Neuronal stem cell (in vitro differentiated cells): ENCODE results near the gene CLCN3.

Experiments
- DNase-seq: peaks from one replicate; pipeline ENCODE4 v3.0.0-alpha.2; 2013; ENCODE audit warnings: low spot score
- H2AFZ ChIP-seq: one replicate; pipeline ENCODE4 v1.6.1; 2013; ENCODE audit warnings: mild to moderate bottlenecking, low read length, inconsistent platforms
- H2AK5ac ChIP-seq: 2 replicates; pipeline ENCODE4 v1.6.1; 2013; ENCODE audit warnings: low read depth, mild to moderate bottlenecking, inconsistent platforms, low read length, moderate library complexity, mixed read lengths
- H2BK120ac ChIP-seq: 2 replicates; pipeline ENCODE4 v1.6.1; 2013; ENCODE audit warnings: low read depth, mild to moderate bottlenecking, inconsistent platforms, low read length, moderate library complexity, mixed read lengths
- H2BK12ac ChIP-seq: one replicate; pipeline ENCODE4 v1.6.1; 2013; ENCODE audit warnings: low read length, inconsistent platforms
- H2BK15ac ChIP-seq: 2 replicates; pipeline ENCODE4 v1.6.1; 2013; ENCODE audit warnings: mild to moderate bottlenecking, low read length, inconsistent platforms, mixed read lengths
- H2BK5ac ChIP-seq: one replicate; pipeline ENCODE4 v1.6.1; 2013; ENCODE audit warnings: inconsistent platforms, mild to moderate bottlenecking, low read length, moderate library complexity
- H3K14ac ChIP-seq: one replicate; pipeline ENCODE4 v1.6.1; 2013; ENCODE audit warnings: low read length, inconsistent platforms
- H3K18ac ChIP-seq: 2 replicates; pipeline ENCODE4 v1.6.1; 2013; ENCODE audit warnings: low read length, inconsistent platforms
- H3K23ac ChIP-seq: 2 replicates; pipeline ENCODE4 v1.6.1; 2013; ENCODE audit warnings: low read depth, mild to moderate bottlenecking, mixed read lengths, low read length, inconsistent platforms; ENCODE audit not compliant: poor library complexity
- H3K27ac ChIP-seq: replicated peaks from 3 replicates; pipeline ENCODE4 v1.5.1; 2013; ENCODE audit warnings: low read length, inconsistent platforms
- H3K27me3 ChIP-seq, 3 experiments: 2 replicates each; pipeline ENCODE4 v1.6.1; 2013; ENCODE audit warnings: low read length in 3 of 3, mild to moderate bottlenecking in 2 of 3, inconsistent platforms in 1 of 3, low read depth in 1 of 3, mixed read lengths in 1 of 3, moderate library complexity in 1 of 3; ENCODE audit not compliant: control insufficient read depth in 3 of 3, insufficient read depth in 3 of 3
- H3K36me3 ChIP-seq, 2 donors: replicated peaks in 1 of 2; 2 replicates each; pipeline ENCODE4 v1.6.1; 2013; ENCODE audit warnings: low read length in 2 of 2; ENCODE audit not compliant: control insufficient read depth in 2 of 2, insufficient read depth in 2 of 2
- H3K4ac ChIP-seq: 2 replicates; pipeline ENCODE4 v1.6.1; 2013; ENCODE audit warnings: inconsistent platforms, mild to moderate bottlenecking, low read length, moderate library complexity
- H3K4me1 ChIP-seq, 2 donors: 1 replicate in 1 of 2; 2 replicates in 1 of 2; pipeline ENCODE4 v1.6.1; 2013; ENCODE audit warnings: low read length in 2 of 2, low read depth in 1 of 2; ENCODE audit not compliant: control insufficient read depth in 2 of 2, insufficient read depth in 1 of 2
- H3K4me2 ChIP-seq: one replicate; pipeline ENCODE4 v1.6.1; 2013; ENCODE audit warnings: mild to moderate bottlenecking, low read length, inconsistent platforms; ENCODE audit not compliant: insufficient read depth, poor library complexity, severe bottlenecking
- H3K4me3 ChIP-seq, 2 donors: 2 replicates each; pipeline ENCODE4 v1.5.1; 2013; ENCODE audit warnings: low read length in 2 of 2, mild to moderate bottlenecking in 2 of 2, inconsistent platforms in 1 of 2, moderate library complexity in 1 of 2
- H3K79me1 ChIP-seq: one replicate; pipeline ENCODE4 v1.6.1; 2013; ENCODE audit warnings: low read depth, mild to moderate bottlenecking, inconsistent platforms, low read length, moderate library complexity
- H3K9ac ChIP-seq: one replicate; pipeline ENCODE4 v1.6.1; 2013; ENCODE audit warnings: mild to moderate bottlenecking, low read depth, low read length, inconsistent platforms; ENCODE audit not compliant: poor library complexity
- H3K9me3 ChIP-seq, 2 donors: replicated peaks in 1 of 2; 2 replicates each; pipeline versions ENCODE3 to v1.6.1; 2013; ENCODE audit warnings: low read length in 2 of 2, mild to moderate bottlenecking in 2 of 2, inconsistent platforms in 1 of 2, low read depth in 1 of 2, mixed read lengths in 1 of 2, moderate library complexity in 1 of 2; ENCODE audit not compliant: control insufficient read depth in 2 of 2, insufficient read depth in 1 of 2
- H4K8ac ChIP-seq: one replicate; pipeline ENCODE4 v1.6.1; 2013; ENCODE audit warnings: low read depth, mild to moderate bottlenecking, inconsistent platforms, low read length, moderate library complexity
- H4K91ac ChIP-seq: one replicate; pipeline ENCODE4 v1.6.1; 2013; ENCODE audit warnings: low read length, low read depth, mild to moderate bottlenecking, inconsistent platforms; ENCODE audit not compliant: poor library complexity
- WGBS, 2 donors: extraction: QIAGEN DNeasy Blood & Tissue Kit; methylation state at CpG; one replicate each; pipeline ENCODE4 v1.1.7; 2013; ENCODE audit warnings: missing lambda C conversion rate in 2 of 2, mixed read lengths in 1 of 2; ENCODE audit not compliant: insufficient read length in 2 of 2, insufficient replicate concordance in 1 of 2; ENCODE audit errors: extremely low coverage in 2 of 2; 5-methylcytosine and 5-hydroxymethylcytosine counted together

Gene CLCN3

DNA sequence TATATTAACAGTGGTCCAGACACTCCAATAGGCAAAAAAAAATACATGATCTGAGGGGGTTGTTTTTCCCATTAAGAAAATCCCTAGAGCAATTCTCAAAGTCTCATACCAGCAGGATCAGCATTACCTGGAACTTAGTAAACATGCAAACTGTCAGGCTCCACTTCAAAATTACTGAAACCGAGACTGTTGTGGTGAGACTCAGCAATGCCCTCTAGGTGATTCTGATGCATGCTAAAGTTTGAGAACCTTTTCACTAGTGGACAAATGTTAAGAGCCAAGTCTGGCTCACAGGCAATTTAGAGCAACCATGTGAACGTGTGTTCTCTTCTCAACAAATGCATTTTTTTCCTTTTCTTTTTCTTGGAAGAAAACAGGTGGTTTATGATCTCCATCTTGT, 38.2 kb upstream of the CLCN3 start:
- Histone ChIP-seq H3K79me1 (no peaks in the 10 kb centered on the region), H2BK5ac (no peak overlapping the region), H2BK12ac (no peak overlapping the region), H3K14ac (no peak overlapping the region), H2AFZ (no peak overlapping the region), H3K27ac (no peak overlapping the region), H3K36me3 (peaks cover 2 to 37% of the 10 kb centered on the region in 2 donors), H3K9me3 (no peaks in the 10 kb centered on the region), H2BK15ac (no peak overlapping the region), H3K27me3 (no peaks in the 10 kb centered on the region), H4K8ac (no peak overlapping the region), H3K4me1 (peaks cover 0 to 2% of the 10 kb centered on the region in 2 donors), H2BK120ac (no peak overlapping the region), H4K91ac (no peak overlapping the region), H3K9ac (no peak overlapping the region), H3K23ac (no peak overlapping the region), H3K4ac (no peak overlapping the region), H3K18ac (no peak overlapping the region), H3K4me2 (no peak overlapping the region), H2AK5ac (no peak overlapping the region), H3K4me3 (no peak overlapping the region)
- no CpG with 5 or more reads among the region's 2 CpGs for WGBS, 2 donors
- DNase-seq: no peak

DNA sequence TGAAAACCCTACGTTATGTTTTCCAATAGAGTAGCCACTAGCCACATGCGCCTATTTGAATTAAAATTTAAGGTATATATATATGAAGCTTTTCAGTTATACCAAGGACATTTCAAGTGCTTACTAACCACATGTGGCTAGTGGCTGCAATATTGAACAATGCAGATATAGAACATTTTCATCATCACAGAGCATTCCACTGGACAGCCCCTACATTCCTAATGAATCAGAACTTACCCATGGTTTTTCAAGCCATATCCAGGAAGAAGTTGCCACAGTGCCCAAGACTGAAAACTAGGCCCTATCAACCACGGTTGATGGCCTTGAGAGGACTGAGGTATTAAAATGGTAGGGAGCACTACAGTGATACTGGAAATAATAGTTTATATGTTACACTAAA, 37.7 kb upstream of the CLCN3 start:
- no peak overlapping the region for H3K4me2 ChIP-seq
- no peak overlapping the region for H3K4ac ChIP-seq
- H3K36me3 ChIP-seq: peaks cover 2 to 37% of the 10 kb centered on the region in 2 donors
- DNase-seq: no peak
- no peak overlapping the region for H2BK15ac ChIP-seq
- H3K27ac ChIP-seq: no peak overlapping the region
- no peak overlapping the region for H3K9ac ChIP-seq
- H2AK5ac ChIP-seq: no peak overlapping the region
- H3K79me1 ChIP-seq: no peaks in the 10 kb centered on the region
- H3K27me3 ChIP-seq: no peaks in the 10 kb centered on the region
- peaks cover 0 to 2% of the 10 kb centered on the region in 2 donors for H3K4me1 ChIP-seq
- no peak overlapping the region for H3K18ac ChIP-seq
- H3K23ac ChIP-seq: no peak overlapping the region
- H4K91ac ChIP-seq: no peak overlapping the region
- no peak overlapping the region for H4K8ac ChIP-seq
- H2BK5ac ChIP-seq: no peak overlapping the region
- no peaks in the 10 kb centered on the region for H3K9me3 ChIP-seq
- H3K14ac ChIP-seq: no peak overlapping the region
- WGBS, 2 donors: no CpG with 5 or more reads among the region's 3 CpGs
- H2AFZ ChIP-seq: no peak overlapping the region
- H3K4me3 ChIP-seq: no peak overlapping the region
- H2BK12ac ChIP-seq: no peak overlapping the region
- H2BK120ac ChIP-seq: no peak overlapping the region

GRCh38 chr4:169583563-169583962, 36.8 kb upstream of the CLCN3 start:
- Histone ChIP-seq H3K18ac (no peak overlapping the region), H3K27ac (no peak overlapping the region), H3K36me3 (peaks cover 2 to 44% of the 10 kb centered on the region in 2 donors), H2BK5ac (no peak overlapping the region), H3K14ac (no peak overlapping the region), H3K4ac (no peak overlapping the region), H3K4me2 (no peak overlapping the region), H2AK5ac (no peak overlapping the region), H2BK12ac (no peak overlapping the region), H3K4me3 (no peak overlapping the region), H4K8ac (no peak overlapping the region), H3K4me1 (peaks cover 0 to 2% of the 10 kb centered on the region in 2 donors), H3K79me1 (no peaks in the 10 kb centered on the region), H3K9ac (no peak overlapping the region), H3K23ac (no peak overlapping the region), H2AFZ (no peak overlapping the region), H2BK120ac (no peak overlapping the region), H3K27me3 (no peaks in the 10 kb centered on the region), H2BK15ac (no peak overlapping the region), H3K9me3 (no peaks in the 10 kb centered on the region), H4K91ac (no peak overlapping the region)
- no CpG with 5 or more reads among the region's 2 CpGs for WGBS, 2 donors
- DNase-seq: no peak

DNA sequence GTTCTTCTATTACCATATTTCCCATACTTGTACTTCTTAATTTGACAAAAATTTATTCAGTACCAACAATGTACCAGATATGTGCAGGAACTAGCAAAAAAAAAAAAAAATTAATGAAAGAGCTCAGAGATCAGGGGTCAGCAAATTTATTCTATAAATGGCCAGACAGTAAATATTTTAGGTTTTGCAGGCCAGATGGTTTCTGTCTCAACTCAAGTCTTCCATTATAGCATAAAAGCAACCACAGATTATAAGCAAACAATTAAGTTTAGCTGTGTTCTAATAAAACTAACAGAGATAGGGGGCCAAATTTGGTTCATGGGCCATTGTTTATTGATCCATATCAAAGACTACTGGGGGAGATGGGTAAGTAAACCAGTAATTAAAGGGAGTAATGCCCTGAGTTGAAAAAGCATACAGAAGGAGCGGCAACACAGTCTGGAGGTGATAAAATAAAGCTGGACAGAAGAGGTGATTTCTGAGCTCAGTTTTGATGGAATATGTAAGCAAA, 27.3 kb upstream of the CLCN3 start:
- Histone ChIP-seq H2BK15ac (no peak overlapping the region), H3K4ac (no peak overlapping the region), H3K4me2 (no peak overlapping the region), H3K79me1 (no peaks in the 10 kb centered on the region), H4K91ac (no peak overlapping the region), H3K36me3 (peaks cover 0 to 20% of the 10 kb centered on the region in 2 donors), H3K27me3 (no peaks in the 10 kb centered on the region), H3K9ac (no peak overlapping the region), H2BK120ac (no peak overlapping the region), H3K18ac (no peak overlapping the region), H3K27ac (no peak overlapping the region), H3K4me1 (no peaks in the 10 kb centered on the region), H4K8ac (no peak overlapping the region), H2BK5ac (no peak overlapping the region), H2AFZ (no peak overlapping the region), H3K14ac (no peak overlapping the region), H3K23ac (no peak overlapping the region), H2BK12ac (no peak overlapping the region), H2AK5ac (no peak overlapping the region), H3K4me3 (no peak overlapping the region), H3K9me3 (no peaks in the 10 kb centered on the region)
- WGBS, 2 donors: no CpG with 5 or more reads among the region's 1 CpG
- no peak for DNase-seq
